IMR-90 (cell line): Measurements from ENCODE around the gene CRACR2B. TPM values are rescaled to one million over a fixed set of nuclear protein-coding genes. Genes with fewer than 3 reads are reported as not detected.

Experiments used
- ATAC-seq: fragments of 200-7000 bp; cut with Tn5 transposase; 2 replicates; pipeline ENCODE4 v1.9.1; 2020; ENCODE audit warnings: low read depth, mild to moderate bottlenecking, moderate library complexity
- BruUV-seq: library from RNA; stranded (reverse); fragments of 400-500 nt; replicated peaks from 2 replicates; lab custom pipeline; 2021; lab: Mats Ljungman, UMichigan
- CTCF ChIA-PET: fragments of 300-600 bp; formaldehyde crosslinking; extraction: SDS; loops from one replicate; lab custom pipeline; 2021; ENCODE audit warnings: antibody characterized with exemption; lab: Yijun Ruan, JAX
- POLR2A ChIA-PET: fragments of 300-600 bp; sonication (Branson Sonifier 250); formaldehyde crosslinking; loops from one replicate; lab custom pipeline; 2022; ENCODE audit warnings: antibody characterized with exemption; ENCODE audit not compliant: unreplicated experiment; lab: Charles Lee
- DNase-seq: peaks from one replicate; pipeline ENCODE4 v3.0.0; 2013
- H2AFZ ChIP-seq: replicated peaks from 2 replicates; pipeline ENCODE3; 2013; ENCODE audit warnings: low read length, mild to moderate bottlenecking; ENCODE audit not compliant: poor library complexity
- H2AK5ac ChIP-seq: 2 replicates; pipeline ENCODE4 v1.6.1; 2013; ENCODE audit warnings: low read depth, low read length, inconsistent platforms
- H2AK9ac ChIP-seq: replicated peaks from 2 replicates; pipeline ENCODE3; 2013; ENCODE audit warnings: mild to moderate bottlenecking, low read depth, low read length, moderate library complexity; ENCODE audit not compliant: poor library complexity
- H2BK120ac ChIP-seq: 2 replicates; pipeline ENCODE4 v1.6.1; 2013; ENCODE audit warnings: low read depth, low read length, inconsistent platforms
- H2BK15ac ChIP-seq: 3 replicates; pipeline ENCODE4 v1.6.1; 2013; ENCODE audit warnings: low read depth, low read length, inconsistent platforms
- H2BK20ac ChIP-seq: 2 replicates; pipeline ENCODE4 v1.6.1; 2013; ENCODE audit warnings: low read depth, mild to moderate bottlenecking, inconsistent platforms, low read length, moderate library complexity
- H2BK5ac ChIP-seq: 2 replicates; pipeline ENCODE4 v1.6.1; 2013; ENCODE audit warnings: mild to moderate bottlenecking, low read depth, low read length, inconsistent platforms; ENCODE audit not compliant: poor library complexity, severe bottlenecking
- H3K14ac ChIP-seq: replicated peaks from 2 replicates; pipeline ENCODE4 v1.6.1; 2013; ENCODE audit warnings: low read depth, low read length, inconsistent platforms
- H3K18ac ChIP-seq: 2 replicates; pipeline ENCODE4 v1.6.1; 2013; ENCODE audit warnings: low read depth, low read length, control low read depth
- H3K23ac ChIP-seq: 2 replicates; pipeline ENCODE4 v1.6.1; 2013; ENCODE audit warnings: low read depth, low read length, inconsistent platforms
- H3K27ac ChIP-seq: 2 replicates; pipeline ENCODE4 v1.5.1; 2013; ENCODE audit warnings: mild to moderate bottlenecking, control low read depth, low read length; ENCODE audit not compliant: insufficient read depth
- H3K27me3 ChIP-seq: 2 replicates; pipeline ENCODE4 v1.6.1; 2013; ENCODE audit warnings: low read length; ENCODE audit not compliant: control insufficient read depth, insufficient read depth
- H3K36me3 ChIP-seq: 2 replicates; pipeline ENCODE4 v1.6.1; 2013; ENCODE audit warnings: low read length, mixed read lengths; ENCODE audit not compliant: control insufficient read depth, insufficient read depth
- H3K4ac ChIP-seq: 2 replicates; pipeline ENCODE4 v1.6.1; 2013; ENCODE audit warnings: low read depth, low read length, inconsistent platforms
- H3K4me1 ChIP-seq: 2 replicates; pipeline ENCODE4 v1.6.1; 2013; ENCODE audit warnings: low read length, mixed read lengths; ENCODE audit not compliant: control insufficient read depth, insufficient read depth
- H3K4me2 ChIP-seq: 2 replicates; pipeline ENCODE4 v1.6.1; 2013; ENCODE audit warnings: low read depth, mild to moderate bottlenecking, control low read depth, low read length, moderate library complexity
- H3K4me3 ChIP-seq: 2 replicates; pipeline ENCODE4 v1.5.1; 2013; ENCODE audit warnings: low read depth, mild to moderate bottlenecking, control low read depth, low read length, moderate library complexity; ENCODE audit not compliant: insufficient read depth
- H3K56ac ChIP-seq: 2 replicates; pipeline ENCODE4 v1.6.1; 2013; ENCODE audit warnings: low read length, inconsistent platforms; ENCODE audit not compliant: insufficient read depth; ENCODE audit errors: extremely low read depth
- H3K79me1 ChIP-seq, 2 experiments: 2 replicates each; pipeline ENCODE4 v1.6.1; 2013; ENCODE audit warnings: low read length in 2 of 2, inconsistent platforms in 1 of 2, low read depth in 1 of 2
- H3K9ac ChIP-seq: 2 replicates; pipeline ENCODE4 v1.6.1; 2013; ENCODE audit warnings: low read depth, low read length, control low read depth
- H3K9me1 ChIP-seq: 2 replicates; pipeline ENCODE4 v1.6.1; 2013; ENCODE audit warnings: low read length, inconsistent platforms; ENCODE audit not compliant: insufficient read depth
- H3K9me3 ChIP-seq: 2 replicates; pipeline ENCODE4 v1.6.1; 2013; ENCODE audit warnings: low read length; ENCODE audit not compliant: control insufficient read depth, insufficient read depth
- H4K20me1 ChIP-seq: 2 replicates; pipeline ENCODE4 v1.6.1; 2013; ENCODE audit warnings: low read length, inconsistent platforms; ENCODE audit not compliant: insufficient read depth
- H4K5ac ChIP-seq: 2 replicates; pipeline ENCODE4 v1.6.1; 2013; ENCODE audit warnings: mild to moderate bottlenecking, low read depth, low read length, control low read depth
- H4K8ac ChIP-seq, 2 experiments: 2 replicates each; pipeline ENCODE4 v1.6.1; 2013; ENCODE audit warnings: low read depth in 2 of 2, low read length in 2 of 2, control low read depth in 1 of 2, inconsistent platforms in 1 of 2
- H4K91ac ChIP-seq: 2 replicates; pipeline ENCODE4 v1.6.1; 2013; ENCODE audit warnings: low read depth, low read length, inconsistent platforms; ENCODE audit not compliant: insufficient read depth
- BHLHE40 ChIP-seq: fragments of 150-350 bp; IDR thresholded peaks from 2 replicates; pipeline ENCODE4 v1.6.1; 2016; ENCODE audit warnings: mild to moderate bottlenecking, low read depth, low read length
- CEBPB ChIP-seq: IDR thresholded peaks from 2 replicates; pipeline ENCODE4 v1.6.1; 2012; ENCODE audit warnings: low read depth, low read length, improper control_type of control experiment
- ELK1 ChIP-seq: fragments of 150-350 bp; IDR thresholded peaks from 2 replicates; pipeline ENCODE4 v1.6.1; 2016; ENCODE audit warnings: low read depth, mild to moderate bottlenecking, low read length, moderate library complexity, borderline replicate concordance
- FOS ChIP-seq: fragments of 150-350 bp; IDR thresholded peaks from 2 replicates; pipeline ENCODE4 v1.6.1; 2016; ENCODE audit warnings: low read depth, low read length
- MAFK ChIP-seq: IDR thresholded peaks from 2 replicates; pipeline ENCODE4 v1.6.1; 2012; ENCODE audit warnings: low read depth, low read length, improper control_type of control experiment
- MAZ ChIP-seq: IDR thresholded peaks from 2 replicates; pipeline ENCODE4 v1.6.1; 2012; ENCODE audit warnings: low read depth, mild to moderate bottlenecking, low read length, improper control_type of control experiment, moderate library complexity, borderline replicate concordance
- MXI1 ChIP-seq: IDR thresholded peaks from 2 replicates; pipeline ENCODE4 v1.6.1; 2012; ENCODE audit warnings: low read depth, mild to moderate bottlenecking, low read length, moderate library complexity, borderline replicate concordance
- POLR2A ChIP-seq: IDR thresholded peaks from 2 replicates; pipeline ENCODE4 v1.6.1; 2012; ENCODE audit warnings: mild to moderate bottlenecking, low read depth, low read length
- RAD21 ChIP-seq: IDR thresholded peaks from 2 replicates; pipeline ENCODE4 v1.6.1; 2012; ENCODE audit warnings: low read length, improper control_type of control experiment
- WGBS, 2 experiments: methylation state at CpG; one replicate each; pipeline versions ENCODE4 v1.1.5 to v1.1.7; 2013; ENCODE audit warnings: missing lambda C conversion rate in 2 of 2; ENCODE audit not compliant: insufficient read length in 1 of 2; ENCODE audit errors: extremely low coverage in 2 of 2; 5-methylcytosine and 5-hydroxymethylcytosine counted together
- dilution Hi-C: fragments of 300-500 bp; cut with HindIII; formaldehyde crosslinking; loops from one replicate; pipeline ENCODE4 v1.14.3; 2018; ENCODE audit warnings: low sequenced_read_pairs; ENCODE audit not compliant: unreplicated experiment
- in situ Hi-C: fragments of 300-500 bp; cut with MboI; formaldehyde crosslinking; loops from 3 replicates; pipeline ENCODE4 v1.14.3; 2019; ENCODE audit warnings: low sequenced_read_pairs, inconsistent platforms, mixed read lengths
- intact Hi-C: fragments of 100-400 bp; cut with micrococcal nuclease; formaldehyde crosslinking; loops from 2 replicates; pipeline ENCODE4 v1.10.0; 2022
- polyA plus RNA-seq, 3 experiments: library from polyadenylated mRNA; depleted of rRNA; stranded (reverse); fragments of >200 nt; gene quantifications; 2 replicates each; pipeline ENCODE4 v1.2.3, GENCODE V29; 2012; ENCODE audit warnings: low replicate concordance in 1 of 3
- total RNA-seq: library from RNA; depleted of rRNA; stranded (reverse); fragments of >200 nt; gene quantifications from 2 replicates; pipeline ENCODE4 v1.2.3, GENCODE V29; 2012
- TF ChIP-seq, protein P1 (sequence below): fragments of 150-350 bp; IDR thresholded peaks from 2 replicates; pipeline ENCODE4 v1.6.1; 2017; ENCODE audit warnings: mild to moderate bottlenecking, antibody characterized with exemption, low read length, low read depth
- TF ChIP-seq, protein P2 (sequence below): conservative IDR thresholded peaks from 2 replicates; pipeline ENCODE4 v1.5.1; 2012; ENCODE audit warnings: mild to moderate bottlenecking, low read depth, low read length, improper control_type of control experiment

Gene CRACR2B
- total and polyA plus RNA-seq, 2 of the 4 experiments (the other 2 are of a cell fraction) = 0.54 to 2.5 TPM

GRCh38 chr11:826836-827145, 928 bp upstream of the CRACR2B start:
- dilution Hi-C loops (no loop called here), in situ Hi-C loops (no loop called here), intact Hi-C loops (no loop called here)
- H3K4me2 ChIP-seq = 0 out of 2 replicates have a peak overlapping the region, but pooled peaks have one; percentile 17
- TF ChIP-seq, protein P1, sequence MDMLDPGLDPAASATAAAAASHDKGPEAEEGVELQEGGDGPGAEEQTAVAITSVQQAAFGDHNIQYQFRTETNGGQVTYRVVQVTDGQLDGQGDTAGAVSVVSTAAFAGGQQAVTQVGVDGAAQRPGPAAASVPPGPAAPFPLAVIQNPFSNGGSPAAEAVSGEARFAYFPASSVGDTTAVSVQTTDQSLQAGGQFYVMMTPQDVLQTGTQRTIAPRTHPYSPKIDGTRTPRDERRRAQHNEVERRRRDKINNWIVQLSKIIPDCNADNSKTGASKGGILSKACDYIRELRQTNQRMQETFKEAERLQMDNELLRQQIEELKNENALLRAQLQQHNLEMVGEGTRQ = no peak
- TF ChIP-seq FOS (no peak), POLR2A (no peak), ELK1 (no peak), MAFK (no peak), MAZ (no peak), MXI1 (no peak), CEBPB (no peak), RAD21 (no peak), BHLHE40 (no peak)
- TF ChIP-seq, protein P2, sequence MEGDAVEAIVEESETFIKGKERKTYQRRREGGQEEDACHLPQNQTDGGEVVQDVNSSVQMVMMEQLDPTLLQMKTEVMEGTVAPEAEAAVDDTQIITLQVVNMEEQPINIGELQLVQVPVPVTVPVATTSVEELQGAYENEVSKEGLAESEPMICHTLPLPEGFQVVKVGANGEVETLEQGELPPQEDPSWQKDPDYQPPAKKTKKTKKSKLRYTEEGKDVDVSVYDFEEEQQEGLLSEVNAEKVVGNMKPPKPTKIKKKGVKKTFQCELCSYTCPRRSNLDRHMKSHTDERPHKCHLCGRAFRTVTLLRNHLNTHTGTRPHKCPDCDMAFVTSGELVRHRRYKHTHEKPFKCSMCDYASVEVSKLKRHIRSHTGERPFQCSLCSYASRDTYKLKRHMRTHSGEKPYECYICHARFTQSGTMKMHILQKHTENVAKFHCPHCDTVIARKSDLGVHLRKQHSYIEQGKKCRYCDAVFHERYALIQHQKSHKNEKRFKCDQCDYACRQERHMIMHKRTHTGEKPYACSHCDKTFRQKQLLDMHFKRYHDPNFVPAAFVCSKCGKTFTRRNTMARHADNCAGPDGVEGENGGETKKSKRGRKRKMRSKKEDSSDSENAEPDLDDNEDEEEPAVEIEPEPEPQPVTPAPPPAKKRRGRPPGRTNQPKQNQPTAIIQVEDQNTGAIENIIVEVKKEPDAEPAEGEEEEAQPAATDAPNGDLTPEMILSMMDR = no peak
- no peak overlapping the region for H3K9ac ChIP-seq
- H3K27me3 ChIP-seq = peaks cover 6% of the 10 kb centered on the region; the same call in 1 of the 2 replicates
- ChIA-PET CTCF (no interaction called here), POLR2A (no interaction called here)
- no peak overlapping the region for H2BK15ac ChIP-seq
- H3K9me1 ChIP-seq = peaks cover 2% of the 10 kb centered on the region; the same call in 1 of the 2 replicates
- no peak overlapping the region for H4K91ac ChIP-seq
- H2AK9ac ChIP-seq = peak overlapping the region; percentile 50
- no peak overlapping the region for H3K56ac ChIP-seq
- H2AK5ac ChIP-seq = no peak overlapping the region
- BruUV-seq = no TSS peak
- no peak overlapping the region for H2BK5ac ChIP-seq
- no peak overlapping the region for H3K27ac ChIP-seq
- ATAC-seq = no peak
- H4K5ac ChIP-seq = no peak overlapping the region
- WGBS, 2 experiments = 9% methylated on average over 12 of the region's 22 CpGs; no CpG with 5 or more reads in 1 of the 2 experiments
- no peak overlapping the region for H4K8ac ChIP-seq
- H3K4me3 ChIP-seq = no peak overlapping the region
- H3K14ac ChIP-seq = no peak overlapping the region
- peak overlapping the region; percentile 81 for H2AFZ ChIP-seq
- H3K4ac ChIP-seq = no peak overlapping the region
- no peak overlapping the region for H3K23ac ChIP-seq
- peaks cover 20% of the 10 kb centered on the region for H3K4me1 ChIP-seq
- H2BK20ac ChIP-seq = no peak overlapping the region
- H4K20me1 ChIP-seq = peaks cover 29% of the 10 kb centered on the region
- H3K36me3 ChIP-seq = peaks cover 28% of the 10 kb centered on the region
- no peak overlapping the region for H2BK120ac ChIP-seq
- peaks cover 6 to 11% of the 10 kb centered on the region in 2 experiments for H3K79me1 ChIP-seq
- no peak for DNase-seq
- no peaks in the 10 kb centered on the region for H3K9me3 ChIP-seq
- H3K18ac ChIP-seq = no peak overlapping the region
